Fibroblast of skin of left biceps (primary cell): ENCODE results near the gene JAKMIP2.

Source experiments
- DNase-seq, 2 experiments: peaks; one replicate each; pipeline ENCODE4 v3.0.0-alpha.2; 2013; ENCODE audit warnings: low read depth in 2 of 2

JAKMIP2 gene

DNA sequence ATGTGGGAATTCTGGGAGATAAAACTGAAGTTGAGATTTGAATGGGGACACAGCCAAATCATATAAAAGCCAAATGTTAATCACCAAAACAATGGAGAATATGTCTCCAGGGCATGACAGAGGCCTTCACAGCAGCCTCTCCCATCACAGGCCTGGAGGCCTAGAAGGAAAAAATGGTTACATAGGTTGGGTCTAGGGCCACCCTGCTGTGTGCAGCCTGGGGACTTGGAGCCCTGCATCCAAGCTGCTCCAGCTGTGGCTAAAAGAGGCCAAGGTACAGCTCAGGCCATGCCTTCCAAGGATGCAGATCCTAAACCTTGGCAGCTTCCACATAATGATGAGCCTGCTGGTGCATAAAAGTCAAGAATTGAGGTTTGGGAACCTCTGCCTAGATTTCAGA is 85.1 kb downstream of the JAKMIP2 start:
- DNase-seq: no peak

DNA sequence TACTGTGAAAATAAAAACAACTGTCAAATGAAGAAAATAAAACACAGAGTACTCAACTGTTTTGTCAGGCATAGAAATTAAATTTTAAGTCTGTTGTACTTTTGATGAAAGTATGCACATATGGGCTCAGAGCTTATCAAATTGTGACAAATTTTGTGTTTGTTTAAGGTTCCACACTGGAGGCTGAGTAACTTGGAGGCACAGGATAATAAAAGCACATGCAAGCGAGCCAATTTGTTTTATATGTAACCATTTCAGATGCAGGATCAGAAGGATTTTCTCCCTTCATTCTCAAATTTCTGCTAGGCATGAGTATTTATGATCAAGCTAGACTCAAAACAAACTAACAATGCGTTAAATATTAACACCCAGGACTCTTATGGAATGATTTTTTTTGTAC is 87.8 kb downstream of the JAKMIP2 start:
- DNase-seq: no peak

DNA sequence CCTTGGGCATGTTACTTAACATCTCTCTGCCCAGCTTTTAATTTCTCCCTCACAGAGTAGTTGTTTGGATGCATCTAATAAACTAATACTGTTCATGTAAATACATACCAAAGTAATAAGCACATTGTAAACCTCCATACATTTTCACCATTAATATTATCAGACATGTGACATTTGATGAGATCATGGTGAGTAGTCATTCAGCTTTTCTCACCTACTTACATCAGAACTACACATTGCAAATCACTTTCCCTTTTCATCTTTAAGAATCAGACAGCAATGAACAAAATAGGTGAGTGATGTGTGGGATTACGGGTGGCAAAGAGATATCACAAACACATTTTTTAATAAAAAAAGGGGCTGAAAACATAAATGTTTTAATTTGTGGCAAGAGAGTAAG is 89.3 kb downstream of the JAKMIP2 start:
- DNase-seq: no peak

DNA sequence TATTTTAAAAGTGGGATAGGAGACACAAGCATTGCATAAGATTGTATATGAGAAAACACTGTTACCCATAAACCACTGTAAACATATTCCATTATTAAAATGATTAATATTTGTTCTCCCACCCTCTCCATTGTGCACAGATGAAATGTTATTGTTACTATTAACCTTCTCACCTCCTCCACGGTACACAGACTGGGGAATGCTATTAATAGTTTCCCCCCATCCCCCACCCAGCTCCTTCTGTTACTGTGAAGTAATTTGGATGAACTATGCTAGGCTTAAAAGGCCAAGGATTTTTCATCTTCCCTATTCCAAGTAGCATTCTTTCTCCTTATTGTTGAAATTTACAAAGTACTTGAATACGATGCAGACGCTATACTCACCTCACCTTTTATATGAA is 91.4 kb downstream of the JAKMIP2 start:
- no peak for DNase-seq

DNA sequence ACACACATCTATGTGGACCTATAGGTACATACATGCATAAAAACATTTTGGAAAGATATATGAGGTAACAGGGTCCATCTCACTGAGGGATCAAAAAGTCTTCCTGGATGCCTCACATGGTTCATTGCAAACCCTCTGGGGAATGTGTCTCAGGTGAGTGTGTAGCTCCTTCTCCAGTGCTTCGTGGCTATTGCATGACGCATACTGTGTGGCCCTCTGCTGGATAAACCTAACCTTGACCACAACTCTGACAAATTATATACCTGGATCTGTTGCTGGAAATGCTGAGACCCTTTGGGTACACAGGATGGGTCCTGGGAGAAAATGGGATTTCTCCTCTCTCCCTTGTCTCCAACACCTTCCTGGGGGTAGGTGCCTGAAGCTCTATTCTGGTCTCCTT is 91.9 kb downstream of the JAKMIP2 start:
- no peak for DNase-seq

DNA sequence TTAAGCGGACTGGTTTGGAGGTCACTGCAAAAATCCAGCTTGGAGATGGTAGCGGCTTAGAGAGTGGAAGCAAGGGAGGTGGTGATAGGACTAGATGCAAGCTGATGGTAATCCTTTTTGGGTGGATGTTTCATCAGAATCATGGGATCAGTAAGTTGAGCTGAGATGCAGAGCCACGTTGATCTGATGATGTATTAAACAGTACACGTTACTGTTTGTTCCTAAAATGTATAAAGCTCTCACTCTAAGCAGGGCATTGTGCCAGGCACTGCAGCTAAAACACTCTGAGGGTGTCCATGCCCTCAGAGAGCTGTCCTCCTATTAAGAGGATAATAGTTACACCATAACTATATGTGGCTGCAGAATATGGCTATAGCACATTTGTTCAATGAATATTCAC is 93.1 kb downstream of the JAKMIP2 start:
- DNase-seq: no peak

DNA sequence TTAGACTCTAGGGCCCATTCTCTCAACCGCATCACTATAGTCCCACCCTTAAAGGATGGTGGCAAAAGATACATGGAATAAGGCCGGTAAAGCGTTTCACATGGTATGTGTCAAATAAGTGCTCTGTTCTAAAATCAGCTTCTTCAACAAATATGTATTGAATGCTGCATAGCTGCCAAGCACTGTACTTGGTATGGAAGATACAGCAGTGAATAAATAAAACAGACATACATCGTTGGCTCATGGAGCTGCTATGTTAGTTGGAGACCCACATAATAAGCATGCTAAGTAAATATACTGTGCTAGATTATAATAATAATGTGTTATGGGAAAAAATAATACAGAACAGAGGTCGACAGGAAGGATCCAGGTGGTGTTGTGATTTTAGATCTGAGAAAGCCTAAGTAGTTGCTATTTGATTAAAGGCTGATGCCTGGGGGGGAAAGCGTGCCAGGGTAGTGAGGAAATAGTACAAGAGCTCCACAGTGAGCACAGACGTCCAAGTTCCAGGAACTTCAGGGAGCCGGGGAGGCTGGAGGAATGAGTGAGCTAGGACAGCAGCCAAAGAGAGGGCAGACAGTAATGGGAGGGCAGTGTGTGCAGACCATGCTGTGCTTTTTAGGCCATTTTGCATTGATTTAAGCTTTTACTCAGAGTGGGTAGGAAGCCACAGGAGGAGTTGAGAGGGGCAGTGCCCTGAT is 93.7 kb downstream of the JAKMIP2 start:
- DNase-seq: no peak

DNA sequence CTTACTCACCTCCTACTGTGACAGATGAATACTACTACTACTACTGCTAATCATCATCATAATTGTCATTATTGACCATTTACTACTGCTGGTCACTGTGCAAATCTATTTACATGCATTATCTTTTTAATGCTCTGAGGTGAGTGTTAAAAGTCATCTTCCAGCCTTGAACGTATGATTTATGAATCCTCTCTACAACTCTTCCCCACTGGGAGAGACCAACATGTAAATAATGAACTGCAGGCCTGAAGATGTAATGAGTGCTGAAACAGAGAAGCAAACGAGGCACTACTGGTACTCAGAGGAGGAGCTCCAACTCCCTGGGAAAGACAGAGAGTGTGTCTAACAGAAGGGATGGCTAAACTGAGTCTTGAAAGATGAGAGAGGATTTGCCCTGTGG is 95.4 kb downstream of the JAKMIP2 start:
- DNase-seq: no peak

DNA sequence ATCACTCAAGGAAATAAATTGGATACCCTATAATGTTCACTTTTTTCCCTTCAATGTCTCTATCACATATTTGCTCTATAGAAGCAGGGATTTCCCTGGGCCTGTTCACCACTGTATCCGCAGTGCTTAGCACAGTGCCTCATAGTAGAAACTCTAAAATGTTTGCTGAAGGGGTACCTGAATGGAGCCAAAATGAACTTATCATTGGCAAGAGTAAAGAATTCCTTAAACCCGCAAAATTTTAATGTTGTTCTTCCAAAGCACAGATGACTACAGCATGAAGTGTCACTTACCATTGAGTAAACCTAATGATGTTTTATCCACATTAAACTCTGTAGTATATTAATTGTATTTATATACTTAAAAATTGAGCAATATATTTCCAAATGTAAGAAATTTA is 96.1 kb downstream of the JAKMIP2 start:
- DNase-seq: no peak

DNA sequence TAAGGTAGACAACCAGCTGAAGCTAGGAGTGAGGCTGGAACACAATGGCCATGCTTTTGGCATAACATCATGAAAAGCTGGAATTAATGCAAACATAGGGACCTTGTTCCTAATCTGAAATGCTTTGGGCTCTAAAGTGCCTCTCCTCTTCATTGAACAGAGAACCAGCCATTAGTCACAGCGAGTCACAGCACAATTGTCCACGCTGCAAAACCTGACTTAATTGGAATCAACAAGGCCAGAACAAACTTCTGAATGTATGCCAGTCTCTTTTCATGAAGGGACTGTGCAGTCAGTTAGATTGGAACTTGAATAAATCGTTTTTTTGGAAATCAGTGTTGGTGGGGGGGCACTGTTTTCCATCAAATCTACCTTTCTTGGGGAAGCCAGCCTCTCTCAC is 96.5 kb downstream of the JAKMIP2 start:
- DNase-seq: no peak

DNA sequence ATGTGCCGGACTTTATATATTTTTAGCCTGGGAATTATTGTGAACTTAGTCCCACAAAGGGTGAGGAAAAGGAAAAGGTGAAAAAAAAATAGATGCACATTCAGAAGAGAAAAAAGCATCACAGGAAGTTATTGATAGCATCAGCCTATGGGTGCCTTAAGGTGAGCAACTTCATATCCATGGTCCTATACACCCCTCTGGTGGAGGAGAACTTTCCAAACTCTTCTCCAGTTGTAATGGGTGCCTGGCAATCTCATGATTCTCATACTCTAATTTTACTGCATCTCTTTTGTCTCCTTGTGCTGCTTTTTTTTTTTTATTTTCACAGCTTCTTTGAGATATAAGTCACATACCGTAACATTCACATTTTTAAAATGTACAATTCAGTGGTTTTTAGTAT is 107.4 kb downstream of the JAKMIP2 start:
- DNase-seq: no peak

DNA sequence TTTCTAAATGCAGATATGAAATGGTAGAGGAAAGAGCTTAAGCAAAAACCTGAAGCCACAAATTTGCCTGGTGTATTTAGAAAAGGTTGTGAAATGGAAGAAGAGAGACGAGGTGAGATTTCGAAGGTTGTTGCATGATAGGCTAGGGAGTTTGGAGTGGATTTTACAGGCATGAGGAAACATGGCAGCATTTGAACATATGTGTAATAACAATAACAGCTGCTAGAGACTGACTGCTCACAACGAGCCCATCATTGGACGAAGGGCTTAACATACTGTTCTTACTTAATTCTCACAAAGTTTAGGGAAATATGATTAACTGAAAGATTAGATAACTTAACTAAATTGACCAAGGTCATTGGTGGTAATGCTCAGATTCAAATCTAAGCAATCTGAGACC is 108.1 kb downstream of the JAKMIP2 start:
- no peak for DNase-seq

DNA sequence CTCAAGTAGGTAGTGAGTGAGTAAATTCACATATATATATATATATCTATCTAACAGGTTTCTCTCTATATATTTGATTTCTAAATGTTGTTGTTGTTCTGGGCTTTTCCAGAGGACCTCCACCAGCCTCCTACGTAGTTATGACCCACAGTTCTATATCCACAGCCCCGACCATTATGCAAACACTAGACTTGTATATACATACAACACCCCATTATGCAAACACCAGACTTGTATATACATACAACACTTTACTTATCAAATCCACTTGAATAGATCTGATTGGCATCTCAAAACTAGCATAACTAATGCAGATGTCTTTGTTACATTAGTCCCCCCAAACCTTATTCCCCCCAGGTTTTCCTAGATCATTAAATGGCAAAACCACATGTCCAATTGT is 108.7 kb downstream of the JAKMIP2 start:
- no peak for DNase-seq

DNA sequence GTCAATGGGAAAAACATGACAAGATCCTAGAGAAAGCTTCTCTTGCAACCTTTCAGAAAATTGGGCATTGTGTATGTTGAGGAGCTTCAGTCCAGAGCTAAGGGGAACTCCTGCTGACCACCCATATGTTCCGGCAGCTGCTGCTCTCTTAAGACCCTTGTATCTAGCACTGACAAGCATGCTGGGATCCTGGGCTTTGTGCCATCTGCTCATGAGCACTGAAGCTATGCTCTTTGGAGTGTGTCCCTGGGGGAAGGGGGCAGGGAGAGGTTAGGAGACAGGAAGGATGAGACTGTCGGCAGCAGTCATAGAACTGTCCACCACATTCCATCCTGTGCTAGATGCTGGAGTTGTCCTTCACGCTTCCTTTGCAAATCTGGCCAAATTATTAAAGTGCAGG is 109.3 kb downstream of the JAKMIP2 start:
- no peak for DNase-seq

DNA sequence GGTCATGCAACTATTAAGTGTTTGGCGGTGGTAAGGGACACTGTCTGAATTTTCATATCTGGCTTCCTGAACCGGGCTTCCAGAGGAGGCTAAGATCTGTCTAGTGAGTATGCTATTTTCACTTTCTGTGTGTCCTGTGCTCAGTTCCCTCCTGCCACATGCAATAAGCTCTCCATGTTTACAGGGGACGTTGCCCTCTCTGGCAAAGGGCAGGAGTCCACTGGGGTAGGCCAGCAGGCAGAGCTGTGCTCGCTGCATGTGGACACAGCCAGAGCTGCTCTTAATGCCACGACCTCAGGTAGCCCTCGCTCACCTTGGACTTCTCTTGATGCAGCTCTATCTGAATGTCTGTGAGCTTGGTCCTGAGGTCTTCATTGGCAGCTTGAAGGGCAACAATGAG is 111.2 kb downstream of the JAKMIP2 start:
- no peak for DNase-seq

DNA sequence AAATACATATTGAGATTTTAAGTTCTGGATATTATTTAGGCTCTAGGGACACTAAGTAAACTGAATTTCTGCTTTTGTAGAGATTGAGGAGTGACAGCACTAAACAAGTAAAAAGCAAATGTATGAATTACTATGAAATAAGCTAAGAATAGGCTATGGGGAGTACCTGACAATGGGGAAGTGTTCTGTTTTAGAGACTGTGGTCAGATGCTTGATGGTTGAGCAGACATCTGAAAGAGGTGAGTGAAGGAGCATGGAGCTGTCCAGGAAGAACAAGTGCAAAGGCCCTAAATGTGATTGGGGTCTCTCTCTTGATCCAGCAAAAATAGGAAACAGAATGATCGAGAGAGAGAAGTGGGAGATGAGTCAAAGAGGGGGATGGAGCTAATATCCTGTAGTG is 111.7 kb downstream of the JAKMIP2 start:
- DNase-seq: no peak

DNA sequence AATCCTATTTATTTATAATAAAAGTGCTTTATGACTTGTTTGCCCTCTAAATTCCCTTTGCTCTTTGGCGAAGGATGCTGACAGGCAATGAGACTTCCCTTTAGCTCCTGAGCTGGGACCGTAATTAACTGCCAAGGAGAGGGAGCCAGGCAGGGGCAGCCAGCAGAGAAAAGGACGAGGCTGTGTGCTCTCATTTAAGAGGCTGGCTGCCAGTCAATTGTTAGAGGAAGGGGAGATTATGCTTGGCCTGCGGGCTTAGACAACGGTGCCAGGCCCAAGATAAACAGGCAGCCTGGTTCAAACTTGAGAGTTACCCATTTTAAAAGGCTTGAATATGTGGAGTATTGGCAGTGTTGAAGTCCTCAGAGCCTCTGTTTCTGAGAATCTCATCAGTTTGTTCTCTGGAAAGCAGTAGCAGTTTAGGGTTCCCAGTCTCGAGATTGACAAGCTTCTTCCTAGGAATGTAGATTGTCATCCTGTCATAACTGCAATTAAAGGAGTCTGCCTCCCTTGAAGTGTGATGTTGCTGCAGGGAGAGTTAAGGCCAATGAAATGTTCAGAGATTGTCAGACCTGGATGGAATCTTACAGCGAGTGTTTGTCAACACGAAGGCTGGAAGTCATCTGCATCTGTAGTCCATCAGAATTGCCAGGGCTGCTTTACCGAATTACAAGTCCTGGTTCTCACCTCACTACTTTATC is 113.2 kb downstream of the JAKMIP2 start:
- no peak for DNase-seq

DNA sequence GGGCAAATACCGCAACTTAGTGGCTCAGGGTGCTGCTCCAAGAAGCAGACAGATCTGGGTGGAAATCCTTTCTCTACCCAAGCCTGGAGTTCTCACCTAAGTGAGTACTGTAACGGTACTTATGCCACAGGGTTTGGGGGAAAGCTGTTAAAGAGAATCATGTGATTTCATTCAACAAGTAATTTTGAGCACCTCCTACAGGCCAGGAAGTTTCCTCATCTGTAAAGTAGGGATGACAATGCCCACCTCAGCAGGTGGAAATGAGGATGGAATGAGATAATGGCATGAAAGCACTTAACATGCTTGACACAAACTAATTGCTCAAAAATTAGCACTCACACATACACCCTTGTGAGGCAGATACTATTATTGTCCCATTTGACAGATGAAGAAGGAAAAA is 114.1 kb downstream of the JAKMIP2 start:
- DNase-seq: no peak

DNA sequence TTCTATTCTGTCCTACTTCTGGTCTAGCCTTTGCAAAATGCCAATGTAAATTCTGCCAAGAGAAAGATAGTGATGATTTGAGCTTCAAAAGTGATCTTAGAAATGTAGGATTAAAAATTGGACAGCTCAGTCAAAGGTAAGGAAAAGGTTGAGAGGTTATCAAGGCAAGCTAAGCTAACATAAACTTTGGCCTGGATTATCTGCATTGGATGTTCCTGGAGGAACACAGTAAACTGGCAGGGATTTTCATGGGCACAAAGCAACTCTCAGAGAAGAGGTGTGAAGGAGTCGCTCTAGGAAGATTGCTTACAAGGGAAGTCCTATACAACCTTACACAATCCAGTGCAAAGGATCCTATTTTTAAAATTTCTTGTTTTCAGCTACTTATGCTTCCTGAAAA is 115.2 kb downstream of the JAKMIP2 start:
- DNase-seq: no peak

DNA sequence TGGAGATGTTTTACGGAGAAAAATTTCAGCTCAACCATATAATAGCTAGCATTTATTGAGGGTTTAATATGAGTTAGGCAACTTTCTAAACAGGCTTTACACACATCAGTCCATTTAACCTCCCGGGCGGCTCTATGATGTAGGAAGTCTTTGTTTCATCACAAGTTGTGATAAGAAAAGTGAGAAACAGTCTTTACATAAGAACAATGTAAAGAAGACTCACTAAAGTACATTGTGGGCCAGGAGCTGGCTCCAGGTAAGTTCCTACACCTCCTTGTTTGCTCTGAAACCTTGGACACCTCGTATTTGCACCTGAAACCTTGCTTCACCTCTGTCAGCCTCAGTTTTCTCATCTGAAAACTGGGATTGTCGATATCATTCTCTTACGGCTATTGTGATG is 116.1 kb downstream of the JAKMIP2 start:
- no peak for DNase-seq

DNA sequence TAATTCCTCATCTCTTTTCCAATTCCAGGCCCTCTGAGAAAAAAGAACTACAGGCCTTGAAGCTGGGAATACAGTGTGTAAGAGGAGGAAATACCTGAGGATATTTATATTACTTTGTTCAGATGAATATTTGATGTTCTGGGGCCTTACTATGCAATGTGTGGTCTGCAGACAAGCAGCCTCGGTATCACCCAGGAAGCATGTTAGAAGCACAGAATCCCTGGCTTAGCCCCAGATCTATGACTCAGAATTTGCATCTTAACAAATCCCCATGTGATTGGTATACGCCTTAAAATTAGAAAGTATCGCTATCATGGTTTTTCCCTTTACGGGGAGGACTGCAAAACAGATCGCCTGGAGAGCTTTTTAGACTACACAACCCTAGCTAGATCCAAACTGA is 121.0 kb downstream of the JAKMIP2 start:
- DNase-seq: no peak

DNA sequence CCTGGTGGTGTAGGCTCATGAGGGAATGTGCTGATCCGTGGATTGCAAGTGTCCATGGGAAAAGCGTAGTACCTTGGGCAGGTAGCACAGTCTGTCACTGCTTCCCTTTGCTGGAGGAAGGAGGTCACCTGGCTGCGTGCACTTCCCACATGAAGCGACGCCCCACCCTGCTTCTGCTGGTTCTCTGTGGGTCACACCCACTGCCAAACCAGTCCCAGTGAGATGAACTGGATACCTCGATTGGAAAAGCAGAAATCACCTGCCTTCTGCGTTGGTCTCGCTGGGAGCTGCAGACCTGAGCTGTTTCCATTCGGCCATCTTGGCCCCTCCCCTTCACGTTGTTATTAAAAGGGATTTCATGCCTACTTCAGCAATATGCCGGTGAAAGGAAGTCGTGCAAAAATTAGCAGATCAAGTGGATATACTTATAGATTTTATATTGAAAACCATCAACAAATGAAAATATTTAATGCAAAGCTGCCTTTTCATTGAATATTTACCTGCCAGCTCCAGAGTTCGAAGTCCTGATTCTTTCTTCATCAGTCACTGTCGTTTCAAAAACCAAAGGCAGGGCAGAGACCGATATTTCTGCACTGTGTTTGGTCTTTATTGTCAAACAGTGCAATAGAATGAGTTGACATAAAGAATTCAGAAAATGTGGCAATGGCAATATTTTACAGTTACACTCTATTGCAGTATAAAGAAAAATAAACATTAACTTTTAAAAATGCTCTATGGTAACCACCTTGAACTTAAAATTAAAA is 123.2 kb downstream of the JAKMIP2 start:
- no peak for DNase-seq

DNA sequence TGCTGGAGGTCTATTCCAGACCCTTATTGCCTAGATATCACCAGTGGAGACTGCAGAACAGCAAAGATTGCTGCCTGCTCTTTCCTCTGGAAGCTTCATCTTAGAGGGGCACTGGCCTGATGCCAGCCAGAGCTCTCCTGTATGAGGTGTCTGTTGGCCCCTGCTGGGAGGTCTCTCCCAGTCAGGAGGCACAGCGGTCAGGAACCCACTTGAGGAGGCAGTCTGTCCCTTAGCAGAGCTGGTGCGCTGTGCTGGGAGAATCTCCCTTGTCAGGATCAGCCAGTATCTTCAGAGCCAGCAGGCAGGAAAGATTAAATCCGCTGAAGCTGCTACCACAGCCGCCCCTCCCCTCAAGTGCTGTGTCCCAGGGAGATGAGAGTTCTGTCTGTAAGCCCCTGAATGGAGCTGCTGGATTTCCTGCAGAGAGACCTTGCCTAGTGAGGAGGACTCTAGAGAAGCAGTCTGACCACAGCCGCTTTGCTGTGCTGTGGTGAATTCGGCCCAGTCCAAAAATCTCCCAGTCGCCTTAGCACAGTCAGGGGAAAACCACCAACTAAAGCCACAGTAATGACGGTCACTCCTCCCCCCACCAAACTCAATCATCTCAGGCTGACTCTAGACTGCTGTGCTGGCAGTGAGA is 124.1 kb downstream of the JAKMIP2 start:
- no peak for DNase-seq
